Mesendoderm (in vitro differentiated cells): ENCODE results near the gene TRPC4AP.

ENCODE experiments used
- DNase-seq: peaks from one replicate; pipeline ENCODE4 v3.0.0; 2013
- H2AK5ac ChIP-seq: 2 replicates; pipeline ENCODE4 v1.6.1; 2013; ENCODE audit warnings: low read length, inconsistent platforms
- H2BK120ac ChIP-seq: 2 replicates; pipeline ENCODE4 v1.6.1; 2013; ENCODE audit warnings: low read depth, mild to moderate bottlenecking, low read length, moderate library complexity, mixed read lengths
- H2BK15ac ChIP-seq: replicated peaks from 2 replicates; pipeline ENCODE4 v1.6.1; 2013; ENCODE audit warnings: low read depth, mild to moderate bottlenecking, moderate library complexity
- H2BK5ac ChIP-seq: 2 replicates; pipeline ENCODE4 v1.6.1; 2013; ENCODE audit warnings: low read length, inconsistent platforms
- H3K18ac ChIP-seq: 2 replicates; pipeline ENCODE4 v1.6.1; 2013; ENCODE audit warnings: mild to moderate bottlenecking, low read length, mixed read lengths
- H3K23ac ChIP-seq: one replicate; pipeline ENCODE4 v1.6.1; 2013; ENCODE audit warnings: low read length
- H3K27ac ChIP-seq: 2 replicates; pipeline ENCODE4 v1.5.1; 2013; ENCODE audit warnings: low read depth, mild to moderate bottlenecking, inconsistent platforms, low read length, moderate library complexity
- H3K27me3 ChIP-seq: 2 replicates; pipeline ENCODE4 v1.6.1; 2013; ENCODE audit warnings: low read length, control low read depth, mild to moderate bottlenecking, inconsistent platforms; ENCODE audit not compliant: insufficient read depth, poor library complexity
- H3K36me3 ChIP-seq: 2 replicates; pipeline ENCODE4 v1.6.1; 2013; ENCODE audit warnings: low read length, inconsistent platforms; ENCODE audit not compliant: control insufficient read depth, insufficient read depth
- H3K4ac ChIP-seq: one replicate; pipeline ENCODE4 v1.6.1; 2013; ENCODE audit warnings: low read depth, mild to moderate bottlenecking, low read length, moderate library complexity
- H3K4me1 ChIP-seq: 2 replicates; pipeline ENCODE4 v1.6.1; 2013; ENCODE audit warnings: low read depth, low read length, inconsistent platforms; ENCODE audit not compliant: control insufficient read depth
- H3K4me2 ChIP-seq: 2 replicates; pipeline ENCODE4 v1.6.1; 2013; ENCODE audit warnings: low read length
- H3K4me3 ChIP-seq: 2 replicates; pipeline ENCODE4 v1.5.1; 2013; ENCODE audit warnings: mild to moderate bottlenecking, low read length
- H3K56ac ChIP-seq: one replicate; pipeline ENCODE4 v1.6.1; 2013; ENCODE audit warnings: low read length
- H3K79me1 ChIP-seq: 2 replicates; pipeline ENCODE4 v1.6.1; 2013; ENCODE audit warnings: low read length, inconsistent platforms
- H3K79me2 ChIP-seq: 2 replicates; pipeline ENCODE4 v1.6.1; 2013; ENCODE audit warnings: mild to moderate bottlenecking, low read length; ENCODE audit not compliant: control insufficient read depth, insufficient read depth
- H3K9ac ChIP-seq: 2 replicates; pipeline ENCODE4 v1.6.1; 2013; ENCODE audit warnings: low read length, inconsistent platforms
- H4K5ac ChIP-seq: one replicate; pipeline ENCODE4 v1.6.1; 2013; ENCODE audit warnings: low read length
- H4K8ac ChIP-seq: one replicate; pipeline ENCODE4 v1.6.1; 2013; ENCODE audit warnings: low read depth, mild to moderate bottlenecking, control low read depth, low read length, moderate library complexity
- WGBS: extraction: QIAGEN DNeasy Blood & Tissue Kit; methylation state at CpG from one replicate; pipeline ENCODE4 v1.1.7; 2013; ENCODE audit warnings: low lambda C conversion rate, missing lambda C conversion rate; ENCODE audit not compliant: insufficient coverage; ENCODE audit errors: extremely low coverage; 5-methylcytosine and 5-hydroxymethylcytosine counted together

Gene TRPC4AP

DNA sequence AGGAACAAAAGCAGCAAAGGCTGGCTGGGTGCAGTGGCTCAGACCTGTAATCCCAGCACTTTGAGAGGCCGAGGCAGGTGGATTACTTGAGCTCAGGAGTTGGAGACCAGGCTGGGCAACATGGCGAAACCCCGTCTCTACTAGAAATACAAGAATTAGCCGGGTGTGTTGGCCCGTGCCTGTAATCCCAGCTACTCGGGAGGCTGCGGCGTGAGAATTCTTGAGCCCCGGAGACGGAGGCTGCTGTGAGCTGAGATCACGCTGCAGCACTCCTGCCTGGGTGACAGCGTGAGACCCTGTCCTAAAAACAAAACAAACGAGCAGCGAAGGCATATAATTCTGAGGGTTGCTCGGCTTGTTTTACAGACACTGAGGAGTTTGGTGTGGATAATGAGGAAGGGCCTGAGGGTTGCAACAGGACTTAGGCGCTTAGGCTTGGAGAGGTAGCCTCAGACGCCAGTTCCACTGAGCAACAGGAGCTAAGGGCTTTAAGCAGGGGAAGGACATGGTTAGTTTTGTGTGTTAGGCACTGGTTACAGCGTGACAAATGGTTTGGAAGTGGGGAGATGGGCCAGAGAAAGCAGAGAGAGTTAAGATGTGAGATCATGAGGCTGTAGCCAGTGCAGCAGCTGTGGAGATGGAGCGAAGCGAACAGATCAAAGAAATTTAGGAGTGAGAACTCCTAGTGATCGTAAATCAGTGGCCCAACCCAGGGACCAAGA, 135.7 kb downstream of the TRPC4AP start:
- H3K4me3 ChIP-seq: no peak overlapping the region
- H2BK5ac ChIP-seq: no peak overlapping the region
- H3K56ac ChIP-seq: peak overlapping the region; percentile 89
- no peak overlapping the region for H3K9ac ChIP-seq
- no peak overlapping the region for H3K18ac ChIP-seq
- H3K4me2 ChIP-seq: no peak overlapping the region
- DNase-seq: no peak
- no CpG with 5 or more reads among the region's 21 CpGs for WGBS
- no peak overlapping the region for H4K8ac ChIP-seq
- no peaks in the 10 kb centered on the region for H3K79me2 ChIP-seq
- peaks cover 2% of the 10 kb centered on the region for H3K4me1 ChIP-seq
- H4K5ac ChIP-seq: no peak overlapping the region
- H2AK5ac ChIP-seq: no peak overlapping the region
- H2BK120ac ChIP-seq: no peak overlapping the region
- H3K27me3 ChIP-seq: no peaks in the 10 kb centered on the region
- H3K79me1 ChIP-seq: no peaks in the 10 kb centered on the region
- H3K36me3 ChIP-seq: no peaks in the 10 kb centered on the region
- no peak overlapping the region for H3K27ac ChIP-seq
- no peak overlapping the region for H3K23ac ChIP-seq
- no peak overlapping the region for H3K4ac ChIP-seq
- no peak overlapping the region for H2BK15ac ChIP-seq

DNA sequence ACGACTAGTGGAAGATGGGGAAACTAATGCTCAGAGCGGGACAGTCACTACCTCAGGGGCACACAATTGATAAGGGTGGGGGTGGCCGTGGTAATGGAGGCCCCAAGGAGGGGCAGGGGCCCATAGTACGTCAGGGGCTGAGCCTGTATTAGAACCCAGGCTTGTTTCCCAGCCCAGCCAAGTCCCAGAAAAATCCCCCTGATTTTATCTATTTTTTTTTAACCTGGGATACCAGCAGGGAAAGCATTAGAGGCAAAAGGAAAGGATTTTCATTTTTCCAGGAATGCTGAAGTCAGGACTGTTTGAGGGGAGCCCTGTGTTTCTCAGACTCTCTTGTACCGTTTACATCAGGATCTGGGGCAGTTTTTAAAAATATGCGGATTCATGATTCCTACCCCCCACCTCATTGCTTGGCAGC, 136.6 kb downstream of the TRPC4AP start:
- peak overlapping the region; percentile 89 for H3K56ac ChIP-seq
- H3K27ac ChIP-seq: no peak overlapping the region
- no CpG with 5 or more reads among the region's 6 CpGs for WGBS
- no peak overlapping the region for H2BK5ac ChIP-seq
- no peak overlapping the region for H2AK5ac ChIP-seq
- no peak for DNase-seq
- H4K5ac ChIP-seq: no peak overlapping the region
- H3K9ac ChIP-seq: peak overlapping the region; percentile 56
- no peaks in the 10 kb centered on the region for H3K36me3 ChIP-seq
- H3K4me1 ChIP-seq: peaks cover 2% of the 10 kb centered on the region
- H3K4me2 ChIP-seq: peak overlapping the region; percentile 69
- H3K23ac ChIP-seq: no peak overlapping the region
- no peak overlapping the region for H4K8ac ChIP-seq
- H2BK120ac ChIP-seq: no peak overlapping the region
- no peaks in the 10 kb centered on the region for H3K79me2 ChIP-seq
- peak overlapping the region; percentile 1 for H3K18ac ChIP-seq
- no peak overlapping the region for H3K4me3 ChIP-seq
- H3K79me1 ChIP-seq: no peaks in the 10 kb centered on the region
- H3K4ac ChIP-seq: no peak overlapping the region
- H2BK15ac ChIP-seq: no peak overlapping the region
- H3K27me3 ChIP-seq: no peaks in the 10 kb centered on the region

DNA sequence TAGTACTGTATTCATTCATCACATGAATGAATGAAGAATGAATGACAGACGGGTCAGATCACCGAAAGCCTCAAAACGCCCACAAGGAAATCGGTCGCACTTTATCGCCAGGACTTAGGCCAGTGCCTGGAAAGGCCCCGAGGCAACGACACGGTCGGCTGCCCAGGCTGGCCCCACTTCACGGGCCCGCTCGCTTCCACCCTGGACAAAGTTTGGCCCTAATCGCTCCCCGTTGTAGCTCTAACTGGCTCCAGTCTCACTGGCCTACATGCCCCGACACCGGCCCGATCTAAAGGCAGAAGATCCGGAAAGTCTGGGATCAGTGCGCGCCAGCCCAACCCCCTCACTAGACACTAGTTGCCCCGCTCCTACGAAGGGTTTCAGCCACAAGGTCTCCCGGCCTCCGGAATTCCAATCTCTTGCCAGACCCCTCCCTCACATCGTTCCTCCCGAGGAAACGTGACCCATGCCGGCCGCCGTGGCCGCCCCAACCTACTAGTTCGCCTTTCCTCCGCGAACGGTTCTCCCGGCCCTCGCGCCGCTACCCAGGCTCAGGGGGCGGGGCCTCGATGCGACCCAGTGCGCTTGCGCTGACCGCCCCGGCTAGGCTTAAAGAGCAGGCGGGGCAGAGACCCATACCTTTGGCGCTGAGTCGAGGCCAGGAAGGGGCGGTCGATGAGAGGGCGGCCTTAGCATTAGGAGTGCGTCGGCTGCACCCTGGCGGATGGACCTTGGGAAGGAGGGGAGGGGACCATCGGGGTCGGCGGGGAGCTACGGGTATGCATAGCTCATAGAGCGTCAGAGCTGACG, 137.2 kb downstream of the TRPC4AP start, which contains the start of the genes GSS and MYH7B:
Gene GSS, minus strand, starts transcription at position 576 of the 810 bp plus-strand sequence. CDS start 3,954 bp downstream, outside the sequence.
Gene MYH7B, plus strand, starts transcription at position 638 of the 810 bp plus-strand sequence. CDS start 22,138 bp downstream, outside the sequence.
- Histone ChIP-seq H2BK120ac (no peak within 1 kb of the TSS), H3K23ac (no peak within 1 kb of the TSS), H3K56ac (peak within 1 kb of the TSS; percentile 89), H2BK5ac (peak within 1 kb of the TSS; percentile 46), H3K4ac (peak within 1 kb of the TSS; percentile 41), H3K4me2 (peak within 1 kb of the TSS; percentile 69), H3K27me3 (no peaks in the 10 kb centered on the region), H3K27ac (peak within 1 kb of the TSS; percentile 67), H3K4me1 (peaks cover 2% of the 10 kb centered on the region), H4K8ac (no peak within 1 kb of the TSS), H3K4me3 (peak within 1 kb of the TSS; percentile 39), H4K5ac (no peak within 1 kb of the TSS), H3K79me2 (no peaks in the 10 kb centered on the region), H3K9ac (peak within 1 kb of the TSS; percentile 92), H3K36me3 (no peaks in the 10 kb centered on the region), H3K79me1 (no peaks in the 10 kb centered on the region), H3K18ac (peak within 1 kb of the TSS; percentile 53), H2BK15ac (no peak within 1 kb of the TSS), H2AK5ac (no peak within 1 kb of the TSS)
- WGBS: no CpG with 5 or more reads among the region's 62 CpGs
- peak; percentile 99 for DNase-seq

DNA sequence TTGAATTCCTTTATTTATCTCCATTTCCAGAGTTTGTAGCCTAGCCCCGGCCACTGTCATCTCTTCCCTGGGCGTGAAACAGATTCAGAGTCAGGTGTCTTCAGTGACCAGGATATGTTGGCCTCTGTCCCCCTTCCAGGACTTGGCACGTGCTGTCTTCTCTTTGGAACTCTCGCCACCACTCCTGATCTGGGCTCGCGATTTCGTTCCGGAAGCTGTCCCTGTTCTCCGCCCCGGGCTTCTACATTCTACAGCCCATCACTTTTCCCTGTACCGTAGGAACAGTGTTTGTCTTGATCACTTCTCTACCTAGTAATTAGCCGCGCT, 137.7 kb downstream of the TRPC4AP start:
- Histone ChIP-seq H4K5ac (no peak overlapping the region), H2AK5ac (no peak overlapping the region), H2BK15ac (no peak overlapping the region), H4K8ac (no peak overlapping the region), H3K23ac (no peak overlapping the region), H3K18ac (no peak overlapping the region), H3K79me2 (no peaks in the 10 kb centered on the region), H2BK120ac (no peak overlapping the region), H3K9ac (peak overlapping the region; percentile 92), H3K27me3 (no peaks in the 10 kb centered on the region), H3K4me1 (peaks cover 2% of the 10 kb centered on the region), H3K56ac (peak overlapping the region; percentile 84), H3K36me3 (no peaks in the 10 kb centered on the region), H3K4me3 (peak overlapping the region; percentile 39), H3K4ac (peak overlapping the region; percentile 41), H3K4me2 (peak overlapping the region; percentile 69), H3K27ac (no peak overlapping the region), H3K79me1 (no peaks in the 10 kb centered on the region), H2BK5ac (no peak overlapping the region)
- WGBS: no CpG with 5 or more reads among the region's 13 CpGs
- DNase-seq: peak; percentile 58

DNA sequence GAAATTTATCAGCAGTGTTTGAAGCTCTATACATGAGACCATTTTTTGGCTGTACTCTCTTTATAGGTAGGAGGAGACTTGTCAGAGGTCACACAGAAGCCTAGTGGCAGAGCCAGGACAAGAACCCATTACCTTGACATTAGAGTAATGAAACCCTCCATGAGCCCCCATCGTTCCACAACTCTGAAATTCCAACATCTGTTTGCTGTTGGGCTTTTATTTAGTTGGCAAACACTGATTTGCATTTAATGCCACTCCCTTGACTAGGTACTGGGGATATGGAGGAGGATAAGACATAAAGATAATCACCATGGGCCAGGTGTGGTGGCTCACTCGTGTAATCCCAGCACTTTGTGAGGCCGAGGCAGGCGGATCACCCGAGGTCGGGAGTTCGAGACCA, 138.6 kb downstream of the TRPC4AP start:
- H3K4me2 ChIP-seq: no peak overlapping the region
- no peaks in the 10 kb centered on the region for H3K79me2 ChIP-seq
- H2BK15ac ChIP-seq: no peak overlapping the region
- no peak for DNase-seq
- no peak overlapping the region for H3K4ac ChIP-seq
- H3K18ac ChIP-seq: no peak overlapping the region
- H3K4me1 ChIP-seq: peaks cover 2% of the 10 kb centered on the region
- no peak overlapping the region for H4K8ac ChIP-seq
- H2AK5ac ChIP-seq: no peak overlapping the region
- no CpG with 5 or more reads among the region's 7 CpGs for WGBS
- H3K27ac ChIP-seq: no peak overlapping the region
- no peak overlapping the region for H2BK5ac ChIP-seq
- no peak overlapping the region for H3K4me3 ChIP-seq
- H4K5ac ChIP-seq: no peak overlapping the region
- no peak overlapping the region for H3K9ac ChIP-seq
- H3K23ac ChIP-seq: no peak overlapping the region
- H3K36me3 ChIP-seq: no peaks in the 10 kb centered on the region
- H3K27me3 ChIP-seq: no peaks in the 10 kb centered on the region
- H3K79me1 ChIP-seq: no peaks in the 10 kb centered on the region
- no peak overlapping the region for H3K56ac ChIP-seq
- no peak overlapping the region for H2BK120ac ChIP-seq
